NCI-H2227 treated with DMSO at 0.1 percent for 48 hours (cell line): Measurements from ENCODE around the gene NRG3.

ENCODE experiments used
- DNase-seq: peaks from one replicate; lab custom pipeline; 2025; lab: John Stamatoyannopoulos, UW

Gene NRG3

GRCh38 chr10:82391971-82392370 lies 517.0 kb downstream of the NRG3 start:
- no peak for DNase-seq

DNA sequence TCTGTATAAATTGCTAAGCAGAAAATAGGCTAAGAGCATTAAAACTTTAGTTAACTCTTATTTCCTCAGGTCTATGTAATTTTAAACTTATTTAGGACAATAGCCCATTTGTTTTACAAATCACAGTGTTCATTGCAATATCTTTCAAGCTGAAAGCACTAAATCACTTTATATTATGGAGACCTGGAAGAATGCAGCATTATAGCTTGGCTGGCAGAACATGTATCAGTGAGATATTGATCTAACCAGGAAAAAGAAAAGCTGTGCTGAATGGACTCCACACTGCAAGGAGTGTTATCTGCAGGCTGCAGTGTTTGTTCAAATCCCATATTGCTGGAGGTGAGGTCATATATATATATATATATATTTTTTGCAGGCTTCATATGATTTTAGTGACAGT lies 517.5 kb downstream of the NRG3 start:
- no peak for DNase-seq

DNA sequence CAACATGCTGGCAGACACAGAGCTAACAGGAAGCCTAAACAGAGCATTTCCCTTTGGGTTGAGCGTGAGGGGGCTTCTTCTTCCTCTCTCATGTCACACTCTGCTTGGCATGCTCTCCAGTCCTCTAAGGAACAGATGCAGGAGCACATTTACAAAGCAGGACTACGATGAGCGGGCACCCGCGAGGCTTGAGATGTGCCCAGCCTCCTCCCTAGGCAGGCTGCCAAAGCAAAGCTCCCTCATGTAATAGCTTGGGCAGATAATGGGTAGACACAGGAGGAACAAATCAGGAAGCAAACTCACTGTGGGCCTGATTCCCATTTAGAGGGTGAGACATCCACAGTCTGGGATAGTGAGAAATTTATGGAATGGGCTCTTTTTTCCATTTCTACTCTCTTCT lies 519.1 kb downstream of the NRG3 start:
- DNase-seq: no peak

DNA sequence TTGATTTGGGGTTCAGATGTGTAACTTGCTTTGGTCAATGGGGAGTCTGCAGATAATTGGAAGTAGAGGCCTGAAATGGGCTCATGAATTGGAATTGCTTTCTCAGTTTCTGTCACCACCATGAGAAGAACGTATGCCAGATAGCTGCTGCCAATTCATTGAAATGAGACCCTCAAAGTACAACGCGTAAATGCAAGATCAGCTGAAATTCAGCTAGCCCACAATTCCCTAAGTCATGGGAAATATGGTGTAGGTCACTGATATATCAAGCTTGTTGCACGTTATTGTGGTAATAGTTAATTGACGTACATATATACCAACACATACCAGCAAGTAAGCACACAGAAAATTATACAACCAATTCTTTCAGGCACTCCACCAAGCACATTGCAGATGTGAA lies 520.0 kb downstream of the NRG3 start:
- DNase-seq: no peak

GRCh38 chr10:82396886-82397285 lies 521.9 kb downstream of the NRG3 start:
- DNase-seq: no peak

GRCh38 chr10:82397854-82398253 lies 522.9 kb downstream of the NRG3 start:
- DNase-seq: no peak

GRCh38 chr10:82399850-82400249 lies 524.9 kb downstream of the NRG3 start:
- DNase-seq: no peak

- DNase-seq: no peak
These were observed 525.8 kb downstream of the NRG3 start for GRCh38 chr10:82400841-82401240.

DNA sequence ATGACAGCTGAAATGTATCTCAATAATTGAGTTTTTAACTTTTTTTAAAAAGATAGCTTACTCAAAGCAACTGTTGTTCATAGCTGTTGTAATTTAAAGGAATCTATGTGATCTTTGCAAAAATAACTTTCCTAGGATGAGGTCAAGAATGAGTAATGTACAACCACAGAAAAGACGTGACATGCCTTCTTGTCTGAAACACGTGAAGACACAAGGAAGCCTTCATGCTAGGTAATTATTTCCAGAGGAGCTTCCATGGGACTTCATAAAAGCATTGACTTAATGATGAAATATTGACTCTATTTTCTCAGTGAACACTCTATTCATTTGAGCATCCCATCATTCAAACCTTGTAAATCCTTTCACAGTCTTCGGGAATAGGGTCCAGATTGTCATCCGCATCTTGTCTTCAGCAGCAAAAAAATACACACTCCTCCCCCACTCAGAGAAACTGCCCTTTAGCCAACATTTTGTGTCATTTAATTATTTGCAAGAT lies 528.0 kb downstream of the NRG3 start:
- no peak for DNase-seq

DNA sequence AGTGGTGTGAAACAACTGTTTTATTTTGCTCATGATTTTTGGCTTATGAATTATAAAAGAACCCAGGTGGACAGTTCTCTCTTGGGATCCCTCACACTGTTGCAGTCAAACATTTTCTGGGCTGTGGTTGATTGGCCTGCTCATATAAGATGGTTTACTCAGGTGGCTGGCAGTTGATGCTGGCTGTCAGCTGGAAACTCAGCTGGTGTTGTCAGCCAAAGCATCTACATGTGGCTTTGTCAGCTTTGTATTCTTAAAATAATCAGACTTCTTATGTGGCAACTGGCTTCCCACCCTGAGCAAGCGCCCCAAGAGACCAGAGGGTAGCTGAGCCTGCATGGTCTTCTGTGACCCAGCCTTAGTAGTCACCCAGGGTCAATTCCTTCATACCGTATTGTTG lies 534.7 kb downstream of the NRG3 start:
- no peak for DNase-seq

DNA sequence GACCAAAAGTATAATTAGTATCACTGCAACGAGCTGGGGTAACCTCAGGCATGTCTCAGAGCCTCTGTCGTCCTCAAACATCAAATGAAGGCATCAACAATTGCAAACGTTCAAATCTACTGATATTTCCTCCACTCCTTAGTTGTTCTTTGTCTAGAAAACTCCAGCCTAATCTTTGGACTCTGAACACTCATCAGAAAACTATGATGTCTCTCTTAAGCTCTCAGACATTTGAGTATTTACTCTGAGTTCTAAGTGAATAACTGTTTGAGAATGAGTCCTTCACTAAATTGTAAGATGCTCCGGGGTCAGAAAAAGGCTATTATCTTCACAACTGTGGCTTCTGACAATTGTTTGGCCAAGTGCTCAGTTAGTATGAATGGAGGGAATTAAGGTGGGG lies 536.4 kb downstream of the NRG3 start:
- DNase-seq: no peak

DNA sequence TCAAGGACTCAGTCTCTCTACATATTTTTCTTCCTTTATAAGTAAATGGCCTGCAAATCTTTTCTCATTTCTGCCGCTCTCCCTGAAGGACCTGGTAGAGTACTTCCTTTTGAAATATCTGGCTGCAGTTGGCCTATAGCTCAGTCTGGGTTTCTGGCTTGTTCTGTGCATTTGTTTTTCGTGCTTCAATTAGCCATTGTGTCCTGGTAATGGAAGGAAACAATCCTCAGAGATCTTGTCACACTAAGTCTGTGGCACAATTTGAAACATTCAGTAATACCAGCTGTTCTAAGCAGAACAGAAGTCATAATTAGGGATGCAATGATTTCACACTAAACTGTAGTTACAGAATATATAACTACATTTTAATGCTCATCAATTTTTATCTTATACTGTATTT lies 545.0 kb downstream of the NRG3 start:
- DNase-seq: no peak

DNA sequence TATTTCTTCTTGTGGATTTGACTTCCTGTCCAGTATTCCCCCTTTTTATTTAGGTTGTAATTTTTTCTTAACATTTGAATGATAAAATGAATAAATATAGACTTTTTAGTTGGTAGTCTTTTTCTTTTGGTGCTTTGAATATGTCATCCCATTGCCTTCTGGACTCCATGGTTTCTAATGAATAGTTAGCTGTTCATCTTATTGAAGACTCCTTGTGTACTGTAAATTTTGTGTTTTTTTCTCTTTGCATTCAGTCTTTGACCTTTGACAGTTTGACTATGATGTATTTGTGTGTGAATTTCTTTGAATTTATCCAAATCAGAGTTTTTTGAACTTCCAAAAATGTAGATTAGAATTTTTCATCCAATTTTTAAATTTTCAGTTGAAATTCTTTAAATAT lies 554.3 kb downstream of the NRG3 start:
- DNase-seq: no peak

DNA sequence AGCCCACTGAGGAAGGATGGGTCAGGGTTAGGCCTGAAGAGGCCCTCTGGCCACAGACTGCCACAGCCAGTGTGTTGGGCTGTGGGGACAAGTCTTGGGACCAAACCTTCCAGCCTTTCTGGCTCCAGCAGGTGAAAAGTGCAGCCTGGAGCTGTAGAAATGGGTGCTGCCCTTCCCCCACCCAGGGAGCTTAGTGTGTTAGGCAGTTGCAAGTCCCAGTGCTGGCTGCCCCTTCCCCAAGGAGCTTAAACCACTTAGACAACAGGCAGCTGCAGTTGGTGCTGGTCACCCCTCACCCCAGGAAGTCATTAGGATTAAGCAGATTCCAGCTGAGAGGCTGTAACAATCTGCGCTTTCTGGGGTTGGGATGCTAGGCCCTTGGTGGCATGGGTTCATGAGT lies 563.3 kb downstream of the NRG3 start:
- no peak for DNase-seq

DNA sequence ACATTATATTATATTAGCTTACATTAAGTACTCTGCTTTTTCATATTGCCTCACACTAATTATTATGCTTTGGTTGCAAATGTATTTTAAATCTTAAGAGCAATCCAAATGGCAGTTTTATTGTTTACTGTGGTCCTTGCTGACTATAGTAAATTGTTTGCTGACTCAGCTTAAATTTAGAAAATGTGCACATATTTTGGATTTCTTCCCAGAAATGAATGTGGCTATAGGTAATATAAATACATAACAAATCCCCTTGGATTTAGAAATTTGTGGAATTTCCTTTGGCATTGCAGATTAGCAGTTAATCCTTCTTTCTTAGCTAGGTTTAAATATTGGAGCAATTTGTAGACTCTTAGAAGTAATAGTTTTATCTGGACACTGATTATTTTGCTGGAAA lies 565.8 kb downstream of the NRG3 start:
- DNase-seq: no peak

- no peak for DNase-seq
These were observed 577.1 kb downstream of the NRG3 start for GRCh38 chr10:82452046-82452445.

- DNase-seq: no peak
These were observed 577.7 kb downstream of the NRG3 start for GRCh38 chr10:82452676-82453075.

DNA sequence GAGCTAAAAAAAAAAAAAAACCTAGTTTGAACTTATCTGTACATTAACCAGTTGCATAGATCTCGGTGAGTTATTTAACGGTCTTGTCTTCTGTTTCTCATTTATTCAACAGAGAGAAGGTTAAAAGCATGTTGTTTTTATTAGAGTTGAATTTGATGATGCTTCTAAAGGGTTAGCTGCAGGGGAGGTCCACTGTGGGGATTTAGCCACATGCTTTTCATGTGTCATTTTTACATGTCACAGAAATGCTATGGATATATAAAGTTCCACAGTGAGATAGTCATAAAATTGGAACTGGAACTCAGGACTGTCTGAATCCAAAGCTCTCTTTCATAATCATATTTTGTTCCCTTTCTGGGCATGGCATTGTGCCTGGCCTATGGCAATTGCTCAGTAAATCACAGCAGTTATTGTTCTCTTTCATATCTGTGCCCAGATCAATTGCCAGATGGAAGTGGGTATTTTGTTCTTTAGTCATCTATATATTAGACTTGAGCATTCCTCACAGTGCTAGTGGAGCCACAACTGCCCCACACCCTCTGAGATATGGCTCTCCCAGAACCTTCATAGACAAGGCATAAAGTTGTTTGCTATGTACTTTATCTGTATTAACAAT lies 578.8 kb downstream of the NRG3 start:
- no peak for DNase-seq

- DNase-seq: no peak
These were observed 588.0 kb downstream of the NRG3 start for GRCh38 chr10:82462910-82463551.

DNA sequence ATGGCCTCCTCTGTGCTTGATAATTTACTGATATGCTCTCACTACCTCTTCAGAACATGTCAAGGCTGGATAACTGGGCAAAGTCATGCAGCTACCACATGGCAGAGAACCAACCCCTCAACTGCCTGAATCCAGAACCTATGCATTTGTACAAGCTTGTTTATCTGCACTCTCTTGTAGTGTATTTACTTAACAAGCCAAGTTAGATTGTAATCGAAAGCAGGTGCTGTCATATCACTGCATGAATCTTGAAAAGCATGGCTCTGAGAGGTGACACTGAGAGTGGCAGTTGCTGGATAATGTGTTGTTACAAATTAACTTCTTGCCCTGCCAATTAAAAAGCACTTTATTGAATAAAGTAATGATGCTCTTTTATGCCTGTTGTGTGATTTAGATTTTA lies 588.6 kb downstream of the NRG3 start:
- DNase-seq: no peak

DNA sequence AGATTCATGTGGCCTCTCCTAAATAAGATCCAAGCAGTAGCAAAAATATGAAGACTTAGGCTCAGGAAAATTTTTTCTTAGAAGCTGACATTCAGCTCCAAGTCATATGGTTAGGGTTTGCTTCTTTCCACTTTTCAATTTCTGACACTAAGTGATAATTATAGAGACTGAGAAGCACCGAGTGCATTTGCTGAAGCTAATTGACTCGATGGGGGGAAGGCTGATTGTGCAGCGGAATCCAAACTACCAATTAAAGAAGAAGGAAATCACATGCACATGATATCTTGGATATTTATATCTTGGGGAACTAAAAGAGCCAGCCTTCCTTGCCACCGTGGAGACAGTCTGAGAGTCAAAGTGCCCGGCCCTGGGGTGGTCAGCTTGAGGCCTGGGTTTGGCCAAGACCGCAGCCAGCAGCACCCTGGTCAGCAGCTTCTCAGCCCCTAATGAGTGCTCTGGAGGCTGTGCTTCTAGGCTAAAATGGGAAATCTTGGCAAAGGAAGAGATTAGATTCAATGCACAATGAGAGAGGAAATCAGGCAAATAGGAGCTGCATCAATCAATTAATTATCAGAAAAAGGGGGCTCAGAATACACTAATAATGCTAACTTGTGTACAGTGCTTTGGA lies 589.3 kb downstream of the NRG3 start:
- DNase-seq: no peak

DNA sequence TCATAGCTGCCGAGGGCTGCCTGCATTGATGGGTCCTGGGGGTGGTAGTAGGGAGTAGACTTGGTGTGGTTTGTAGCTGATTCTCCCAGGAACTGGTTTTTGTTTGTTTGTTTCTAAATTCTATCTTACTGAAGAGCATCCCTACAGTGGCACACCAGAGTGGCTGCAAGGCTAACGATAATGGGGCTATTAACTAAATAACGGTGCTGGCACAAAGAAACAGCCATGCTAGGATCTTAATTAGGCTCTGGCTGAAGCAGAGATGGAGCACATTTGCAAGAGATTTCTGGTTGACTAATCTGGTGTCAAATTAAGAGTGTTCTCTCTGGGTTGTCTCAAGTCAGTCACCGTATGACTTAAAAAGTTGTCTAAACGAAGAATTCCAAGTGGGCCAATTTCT lies 590.0 kb downstream of the NRG3 start:
- no peak for DNase-seq

DNA sequence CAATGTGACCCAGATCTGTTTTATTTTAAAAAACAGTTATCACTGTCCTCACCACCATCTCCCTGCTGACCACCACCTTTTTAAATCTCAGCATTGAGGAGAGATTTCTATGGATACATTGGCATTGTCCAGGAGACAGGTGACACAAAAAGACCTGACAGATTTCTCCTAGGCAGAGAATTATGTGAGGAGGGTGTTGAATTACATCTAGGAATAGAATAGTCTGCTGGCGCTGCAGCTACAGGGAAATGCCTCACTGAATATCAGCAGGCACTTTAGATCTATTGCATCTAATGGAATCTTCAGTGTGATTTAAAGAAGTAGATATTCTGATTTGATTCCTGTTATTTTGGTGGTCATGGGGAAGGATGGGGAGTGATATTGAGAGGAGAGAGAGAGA lies 593.5 kb downstream of the NRG3 start:
- no peak for DNase-seq
